KMS-11 (cell line): Measurements from ENCODE around the gene MIPOL1.

Experiments
- H2AFZ ChIP-seq: fragments of 200-600 bp; sonication (generic); 2 replicates; pipeline ENCODE4 v1.6.1; 2016; ENCODE audit warnings: antibody characterized with exemption, mixed run types, low read depth
- H3K27ac ChIP-seq: fragments of 200-600 bp; sonication (generic); 2 replicates; pipeline ENCODE4 v1.6.1; 2016; ENCODE audit warnings: mild to moderate bottlenecking, mixed run types
- H3K27me3 ChIP-seq: fragments of 200-600 bp; sonication (generic); 2 replicates; pipeline ENCODE4 v1.6.1; 2017; ENCODE audit warnings: mild to moderate bottlenecking, low read depth, mixed run types, moderate library complexity; ENCODE audit not compliant: insufficient read depth
- H3K36me3 ChIP-seq: fragments of 200-600 bp; sonication (generic); 2 replicates; pipeline ENCODE4 v1.6.1; 2017; ENCODE audit warnings: mild to moderate bottlenecking, mixed run types; ENCODE audit not compliant: insufficient read depth
- H3K4me1 ChIP-seq: fragments of 200-600 bp; sonication (generic); 2 replicates; pipeline ENCODE4 v1.6.1; 2016; ENCODE audit warnings: mild to moderate bottlenecking, low read depth, mixed run types; ENCODE audit not compliant: poor library complexity, severe bottlenecking
- H3K4me2 ChIP-seq: fragments of 200-600 bp; sonication (generic); 2 replicates; pipeline ENCODE4 v1.7.0; 2016; ENCODE audit warnings: mild to moderate bottlenecking, mixed run types
- H3K4me3 ChIP-seq: fragments of 200-600 bp; sonication (generic); IDR thresholded peaks from 2 replicates; pipeline ENCODE4 v1.6.1; 2017; ENCODE audit warnings: low read depth, low read length, mixed read lengths; ENCODE audit not compliant: insufficient read depth
- H3K79me2 ChIP-seq: fragments of 200-600 bp; sonication (generic); 2 replicates; pipeline ENCODE4 v1.6.1; 2016; ENCODE audit warnings: low read depth, mixed run types; ENCODE audit not compliant: insufficient read depth
- H3K9ac ChIP-seq: fragments of 200-600 bp; sonication (generic); 2 replicates; pipeline ENCODE4 v1.6.1; 2016; ENCODE audit warnings: mild to moderate bottlenecking, mixed run types
- H4K20me1 ChIP-seq: fragments of 200-600 bp; sonication (generic); 2 replicates; pipeline ENCODE4 v1.6.1; 2016; ENCODE audit warnings: mild to moderate bottlenecking, mixed run types; ENCODE audit not compliant: insufficient read depth
- CTCF ChIP-seq: fragments of 200-600 bp; sonication (generic); conservative IDR thresholded peaks from 2 replicates; pipeline ENCODE4 v1.6.1; 2017; ENCODE audit warnings: low read depth, mild to moderate bottlenecking, antibody characterized with exemption, low read length, moderate library complexity, mixed read lengths

The MIPOL1 gene

GRCh38 chr14:37262649-37263048 is 64.9 kb downstream of the MIPOL1 start:
- Histone ChIP-seq H3K36me3 (no peaks in the 10 kb centered on the region), H4K20me1 (no peaks in the 10 kb centered on the region), H3K9ac (no peak overlapping the region), H3K4me1 (no peaks in the 10 kb centered on the region), H3K27me3 (no peaks in the 10 kb centered on the region), H3K4me3 (no peak overlapping the region), H3K4me2 (no peak overlapping the region), H3K79me2 (no peaks in the 10 kb centered on the region), H3K27ac (no peak overlapping the region), H2AFZ (no peak overlapping the region)
- no peak for TF ChIP-seq CTCF

- Histone ChIP-seq H3K4me1 (no peaks in the 10 kb centered on the region), H3K79me2 (no peaks in the 10 kb centered on the region), H3K27ac (no peak overlapping the region), H2AFZ (no peak overlapping the region), H3K4me2 (no peak overlapping the region), H3K27me3 (no peaks in the 10 kb centered on the region), H4K20me1 (no peaks in the 10 kb centered on the region), H3K9ac (no peak overlapping the region), H3K4me3 (no peak overlapping the region), H3K36me3 (no peaks in the 10 kb centered on the region)
- TF ChIP-seq CTCF: no peak
These were observed 66.0 kb downstream of the MIPOL1 start for GRCh38 chr14:37263656-37264236.

- Histone ChIP-seq H4K20me1 (no peaks in the 10 kb centered on the region), H3K4me2 (no peak overlapping the region), H3K4me1 (no peaks in the 10 kb centered on the region), H2AFZ (no peak overlapping the region), H3K36me3 (no peaks in the 10 kb centered on the region), H3K79me2 (no peaks in the 10 kb centered on the region), H3K27ac (no peak overlapping the region), H3K9ac (no peak overlapping the region), H3K27me3 (no peaks in the 10 kb centered on the region), H3K4me3 (no peak overlapping the region)
- no peak for TF ChIP-seq CTCF
These were observed 71.1 kb downstream of the MIPOL1 start for GRCh38 chr14:37268788-37269187.

- no peaks in the 10 kb centered on the region for H3K4me1 ChIP-seq
- no peaks in the 10 kb centered on the region for H3K79me2 ChIP-seq
- H3K4me3 ChIP-seq: no peak overlapping the region
- no peak overlapping the region for H3K27ac ChIP-seq
- H3K9ac ChIP-seq: no peak overlapping the region
- H3K4me2 ChIP-seq: no peak overlapping the region
- H2AFZ ChIP-seq: no peak overlapping the region
- H3K36me3 ChIP-seq: no peaks in the 10 kb centered on the region
- H4K20me1 ChIP-seq: no peaks in the 10 kb centered on the region
- TF ChIP-seq CTCF: no peak
- H3K27me3 ChIP-seq: no peaks in the 10 kb centered on the region
These were observed 72.9 kb downstream of the MIPOL1 start for GRCh38 chr14:37270629-37271028.

- Histone ChIP-seq H3K4me1 (no peaks in the 10 kb centered on the region), H3K79me2 (no peaks in the 10 kb centered on the region), H2AFZ (no peak overlapping the region), H3K9ac (no peak overlapping the region), H3K4me2 (no peak overlapping the region), H4K20me1 (no peaks in the 10 kb centered on the region), H3K36me3 (no peaks in the 10 kb centered on the region), H3K27ac (no peak overlapping the region), H3K27me3 (no peaks in the 10 kb centered on the region), H3K4me3 (no peak overlapping the region)
- no peak for TF ChIP-seq CTCF
These were observed 74.8 kb downstream of the MIPOL1 start for GRCh38 chr14:37272569-37272968.
